ENCODE results near the gene PDLIM1.
A peak's percentile ranks its signal among the peaks of the same experiment; 100 is the strongest.

The PDLIM1 gene

GRCh38 chr10:95321554-95322301 is 30.9 kb upstream of the PDLIM1 start:
- DNase-seq, result no peak
- peak overlapping the region; percentile 15 for H3K27ac Mint-ChIP-seq
- peaks cover 52% of the 10 kb centered on the region for H3K4me1 Mint-ChIP-seq
- H3K9me3 Mint-ChIP-seq, result no peaks in the 10 kb centered on the region
- H3K4me3 Mint-ChIP-seq, result no peak overlapping the region
- no peaks in the 10 kb centered on the region for H3K27me3 Mint-ChIP-seq (ENCODE audit: low read depth, poor library complexity)
- peaks cover 11% of the 10 kb centered on the region for H3K36me3 Mint-ChIP-seq (ENCODE audit: low read depth)
- TF ChIP-seq CTCF (IDR thresholded peaks at IDR 0.05), result no peak

GRCh38 chr10:95319239-95319638 is 28.4 kb upstream of the PDLIM1 start:
- Mint-ChIP-seq H3K9me3 (no peaks in the 10 kb centered on the region), H3K4me1 (peaks cover 60% of the 10 kb centered on the region), H3K27ac (peak overlapping the region; percentile 9), H3K36me3 (ENCODE audit: low read depth) (peaks cover 11% of the 10 kb centered on the region), H3K27me3 (ENCODE audit: low read depth, poor library complexity) (no peaks in the 10 kb centered on the region), H3K4me3 (no peak overlapping the region)
- no peak for TF ChIP-seq CTCF (IDR thresholded peaks at IDR 0.05)
- no peak for DNase-seq

GRCh38 chr10:95315509-95315908 is 24.7 kb upstream of the PDLIM1 start:
- Mint-ChIP-seq H3K36me3 (ENCODE audit: low read depth) (peaks cover under 1% of the 10 kb centered on the region), H3K27me3 (ENCODE audit: low read depth, poor library complexity) (no peaks in the 10 kb centered on the region), H3K27ac (peak overlapping the region; percentile 15), H3K4me3 (no peak overlapping the region), H3K4me1 (peaks cover 83% of the 10 kb centered on the region), H3K9me3 (no peaks in the 10 kb centered on the region)
- no peak for TF ChIP-seq CTCF (IDR thresholded peaks at IDR 0.05)
- DNase-seq, result no peak

GRCh38 chr10:95314192-95314918 is 23.6 kb upstream of the PDLIM1 start:
- no peak for DNase-seq
- Mint-ChIP-seq H3K27me3 (ENCODE audit: low read depth, poor library complexity) (no peaks in the 10 kb centered on the region), H3K4me3 (no peak overlapping the region), H3K9me3 (no peaks in the 10 kb centered on the region), H3K27ac (peak overlapping the region; percentile 81), H3K4me1 (peaks cover 77% of the 10 kb centered on the region), H3K36me3 (ENCODE audit: low read depth) (no peaks in the 10 kb centered on the region)
- TF ChIP-seq CTCF (IDR thresholded peaks at IDR 0.05), result no peak

- TF ChIP-seq CTCF (IDR thresholded peaks at IDR 0.05), result no peak
- DNase-seq, result no peak
- Mint-ChIP-seq H3K4me1 (peaks cover 72% of the 10 kb centered on the region), H3K4me3 (no peak overlapping the region), H3K27me3 (ENCODE audit: low read depth, poor library complexity) (no peaks in the 10 kb centered on the region), H3K27ac (peak overlapping the region; percentile 23), H3K9me3 (no peaks in the 10 kb centered on the region), H3K36me3 (ENCODE audit: low read depth) (no peaks in the 10 kb centered on the region)
Observed at GRCh38 chr10:95312986-95313495, 22.2 kb upstream of the PDLIM1 start.

Data from nephron progenitor cell (in vitro differentiated cells).